SK-N-SH (cell line): ENCODE measurements around the gene PDXP. TPM values are rescaled to one million over a fixed set of nuclear protein-coding genes. Genes with fewer than 3 reads are reported as not detected.

Experiments
- CTCF ChIA-PET: fragments of 300-600, 350-600 bp; formaldehyde crosslinking; extraction: SDS; loops from one replicate; lab custom pipeline; 2021; lab: Yijun Ruan, JAX
- POLR2A ChIA-PET: fragments of 350-600 bp; sonication (Branson Sonifier 250); formaldehyde crosslinking; extraction: SDS; loops from one replicate; lab custom pipeline; 2020; ENCODE audit warnings: antibody characterized with exemption, inconsistent platforms; lab: Yijun Ruan, JAX
- DNase-seq: peaks from one replicate; pipeline ENCODE4 v3.0.0; 2012
- H2AFZ ChIP-seq: fragments of 200-600 bp; sonication (generic); 2 replicates; pipeline ENCODE4 v1.8.1; 2016; ENCODE audit warnings: antibody characterized with exemption, mild to moderate bottlenecking, low read depth
- H3F3A ChIP-seq: fragments of 200-600 bp; sonication (generic); replicated peaks from 2 replicates; pipeline ENCODE3; 2016; ENCODE audit warnings: antibody characterized with exemption, mild to moderate bottlenecking; ENCODE audit not compliant: insufficient read depth
- H3K27ac ChIP-seq, 2 experiments: fragments of 200-500 bp in 1 of 2; fragments of 200-600 bp in 1 of 2; sonication (Bioruptor generic) in 1 of 2; sonication (generic), shearing (Covaris generic) in 1 of 2; 2 replicates each; pipeline versions ENCODE4 v1.5.1 to v1.6.1; 2014 to 2016; ENCODE audit warnings: low read depth in 2 of 2, inconsistent platforms in 1 of 2, low read length in 1 of 2, mild to moderate bottlenecking in 1 of 2, mixed read lengths in 1 of 2
- H3K27me3 ChIP-seq: fragments of 200-600 bp; sonication (generic), shearing (Covaris generic); 2 replicates; pipeline ENCODE4 v1.6.1; 2016; ENCODE audit warnings: mixed run types; ENCODE audit not compliant: insufficient read depth
- H3K36me3 ChIP-seq, 2 experiments: fragments of 200-500 bp in 1 of 2; fragments of 200-600 bp in 1 of 2; sonication (Bioruptor generic) in 1 of 2; sonication (generic) in 1 of 2; replicated peaks in 1 of 2; 2 replicates each; pipeline versions ENCODE3 to v1.5.1; 2014 to 2016; ENCODE audit warnings: low read length in 1 of 2, mild to moderate bottlenecking in 1 of 2; ENCODE audit not compliant: insufficient read depth in 2 of 2, control insufficient read depth in 1 of 2
- H3K4me1 ChIP-seq, 2 experiments: fragments of 200-500 bp in 1 of 2; fragments of 200-600 bp in 1 of 2; sonication (Bioruptor generic) in 1 of 2; sonication (generic), shearing (Covaris generic) in 1 of 2; 2 replicates each; pipeline versions ENCODE4 v1.5.1 to v1.6.1; 2014 to 2016; ENCODE audit warnings: low read depth in 1 of 2, low read length in 1 of 2, mixed run types in 1 of 2; ENCODE audit not compliant: insufficient read depth in 2 of 2, control insufficient read depth in 1 of 2
- H3K4me2 ChIP-seq: fragments of 200-600 bp; sonication (generic), shearing (Covaris generic); 2 replicates; pipeline ENCODE4 v1.6.1; 2017; ENCODE audit warnings: mixed run types
- H3K4me3 ChIP-seq, 2 experiments: fragments of 200-500 bp in 1 of 2; fragments of 200-600 bp in 1 of 2; sonication (Bioruptor generic) in 1 of 2; sonication (generic), shearing (Covaris generic) in 1 of 2; 2 replicates each; pipeline versions ENCODE4 v1.5.1 to v1.8.1; 2014 to 2016; ENCODE audit warnings: low read depth in 2 of 2, inconsistent platforms in 1 of 2, low read length in 1 of 2, mild to moderate bottlenecking in 1 of 2, mixed read lengths in 1 of 2, moderate library complexity in 1 of 2
- H3K79me2 ChIP-seq: fragments of 200-600 bp; sonication (generic); 2 replicates; pipeline ENCODE4 v1.8.1; 2017; ENCODE audit warnings: mild to moderate bottlenecking; ENCODE audit not compliant: insufficient read depth
- H3K9ac ChIP-seq: fragments of 200-600 bp; sonication (generic); 2 replicates; pipeline ENCODE4 v1.6.1; 2017; ENCODE audit warnings: mixed run types
- H3K9me2 ChIP-seq: fragments of 200-600 bp; sonication (generic); 2 replicates; pipeline ENCODE4 v1.6.1; 2017; ENCODE audit warnings: mixed run types
- H3K9me3 ChIP-seq: fragments of 200-600 bp; sonication (generic); 2 replicates; pipeline ENCODE4 v1.6.1; 2017; ENCODE audit warnings: mixed run types, mild to moderate bottlenecking, moderate library complexity
- H4K20me1 ChIP-seq: fragments of 200-600 bp; sonication (generic); 2 replicates; pipeline ENCODE4 v1.6.1; 2017; ENCODE audit warnings: mild to moderate bottlenecking, mixed run types; ENCODE audit not compliant: insufficient read depth
- CTCF ChIP-seq: fragments of 200-600 bp; sonication (generic); IDR thresholded peaks from 2 replicates; pipeline ENCODE4 v1.6.1; 2017; ENCODE audit warnings: antibody characterized with exemption, mild to moderate bottlenecking, moderate library complexity
- ELF1 ChIP-seq: IDR thresholded peaks from 2 replicates; pipeline ENCODE4 v1.4.0; 2012
- FOXJ3 ChIP-seq: sonication (generic); formaldehyde crosslinking; IDR thresholded peaks from 2 replicates; pipeline ENCODE4 v1.5.1; 2020; ENCODE audit warnings: mild to moderate bottlenecking, missing genetic modification reagents
- GABPA ChIP-seq: IDR thresholded peaks from 2 replicates; pipeline ENCODE4 v1.4.0; 2012; ENCODE audit warnings: low read depth, mild to moderate bottlenecking
- MEF2A ChIP-seq: IDR thresholded peaks from 2 replicates; pipeline ENCODE4 v1.4.0; 2012; ENCODE audit warnings: low read depth, borderline replicate concordance
- MXI1 ChIP-seq: IDR thresholded peaks from 2 replicates; pipeline ENCODE4 v1.6.1; 2012; ENCODE audit warnings: mild to moderate bottlenecking, low read depth, low read length, improper control_type of control experiment
- NFIC ChIP-seq: IDR thresholded peaks from 2 replicates; pipeline ENCODE4 v1.4.0; 2012; ENCODE audit warnings: borderline replicate concordance
- RAD21 ChIP-seq: IDR thresholded peaks from 2 replicates; pipeline ENCODE4 v1.6.1; 2012; ENCODE audit warnings: mild to moderate bottlenecking, low read length
- REST ChIP-seq: IDR thresholded peaks from 2 replicates; pipeline ENCODE4 v1.6.1; 2012; ENCODE audit warnings: mild to moderate bottlenecking, low read depth, low read length, moderate library complexity
- RFX5 ChIP-seq: IDR thresholded peaks from 2 replicates; pipeline ENCODE4 v1.6.1; 2012; ENCODE audit warnings: mild to moderate bottlenecking, improper control_type of control experiment, low read length
- RXRA ChIP-seq: IDR thresholded peaks from 2 replicates; pipeline ENCODE4 v1.4.0; 2012; ENCODE audit warnings: low read depth, mild to moderate bottlenecking, borderline replicate concordance
- SIN3A ChIP-seq: IDR thresholded peaks from 2 replicates; pipeline ENCODE4 v1.6.1; 2012; ENCODE audit warnings: low read depth, mild to moderate bottlenecking, low read length, moderate library complexity, borderline replicate concordance
- SMC3 ChIP-seq: IDR thresholded peaks from 2 replicates; pipeline ENCODE4 v1.6.1; 2012; ENCODE audit warnings: low read depth, low read length, improper control_type of control experiment
- TAF1 ChIP-seq: IDR thresholded peaks from 2 replicates; pipeline ENCODE4 v1.6.1; 2012; ENCODE audit warnings: low read depth, mild to moderate bottlenecking, low read length, moderate library complexity, borderline replicate concordance
- TEAD4 ChIP-seq: IDR thresholded peaks from 2 replicates; pipeline ENCODE4 v1.4.0; 2012; ENCODE audit warnings: mild to moderate bottlenecking, borderline replicate concordance; ENCODE audit not compliant: insufficient read depth
- USF1 ChIP-seq: IDR thresholded peaks from 2 replicates; pipeline ENCODE4 v1.4.0; 2012; ENCODE audit warnings: low read depth, borderline replicate concordance
- USF2 ChIP-seq: fragments of 150-350 bp; IDR thresholded peaks from 2 replicates; pipeline ENCODE4 v1.6.1; 2017; ENCODE audit warnings: antibody characterized with exemption, low read length, low read depth, borderline replicate concordance
- WGBS: methylation state at CpG from one replicate; pipeline ENCODE4 v1.1.6; 2017; ENCODE audit warnings: low lambda C conversion rate; 5-methylcytosine and 5-hydroxymethylcytosine counted together
- polyA plus RNA-seq, 3 experiments: library from polyadenylated mRNA; depleted of rRNA; stranded (reverse); fragments of >200 nt; gene quantifications; 2 replicates each; pipeline ENCODE4 v1.2.3, GENCODE V29; 2012

PDXP gene
- polyA plus RNA-seq, 1 of the 3 experiments (the other 2 are of a cell fraction) = 22.5 TPM

DNA sequence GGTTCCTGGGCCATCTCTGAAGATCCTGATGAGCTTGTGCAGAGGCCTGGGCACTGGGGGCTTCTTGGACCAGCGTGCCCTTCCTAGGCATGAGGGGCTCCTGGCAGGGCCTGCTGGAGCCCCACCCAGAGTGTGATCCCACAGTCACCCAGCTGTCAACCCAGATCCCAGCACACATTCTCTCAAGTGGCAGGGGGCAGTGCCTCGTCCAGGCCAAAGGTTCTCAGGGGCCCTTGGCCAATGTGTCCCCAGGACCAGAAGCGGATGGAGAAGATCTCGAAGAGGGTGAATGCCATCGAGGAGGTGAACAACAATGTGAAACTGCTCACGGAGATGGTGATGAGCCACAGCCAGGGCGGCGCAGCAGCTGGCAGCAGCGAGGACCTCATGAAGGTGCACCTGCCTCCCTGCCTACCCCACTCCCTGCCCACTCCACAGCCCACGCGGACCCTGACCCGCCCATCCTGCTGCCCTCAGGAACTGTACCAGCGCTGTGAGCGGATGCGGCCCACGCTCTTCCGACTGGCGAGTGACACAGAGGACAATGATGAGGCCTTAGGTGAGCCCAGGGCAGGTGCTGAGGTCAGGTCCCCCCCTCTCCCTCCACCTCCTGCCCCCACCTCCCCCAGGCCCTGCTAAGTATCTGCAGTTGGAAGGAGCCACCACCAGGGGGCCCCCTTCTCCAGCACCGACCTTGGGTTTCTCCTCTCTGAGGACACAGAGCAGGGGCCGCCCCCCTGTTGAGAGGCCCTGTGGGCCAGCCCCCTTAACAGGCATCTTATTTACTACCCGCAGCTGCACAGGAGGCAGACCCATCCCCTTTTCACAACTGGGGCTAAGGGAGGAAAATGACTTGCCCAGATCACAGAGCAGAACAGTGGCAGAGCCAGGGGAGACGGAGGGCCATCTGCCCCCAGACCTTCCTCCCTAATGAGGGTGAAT lies 35.2 kb upstream of the PDXP start:
- H3K79me2 ChIP-seq = no peaks in the 10 kb centered on the region
- no peak overlapping the region for H3K4me3 ChIP-seq
- H3K4me1 ChIP-seq = peaks cover 0 to 4% of the 10 kb centered on the region in 2 experiments; a peak in 1 of 4 replicates
- H3K4me2 ChIP-seq = no peak overlapping the region
- no peaks in the 10 kb centered on the region for H4K20me1 ChIP-seq
- DNase-seq = peak; percentile 94
- no peaks in the 10 kb centered on the region for H3K9me3 ChIP-seq
- H3K9ac ChIP-seq = no peak overlapping the region
- peaks cover 11% of the 10 kb centered on the region for H3F3A ChIP-seq
- no peaks in the 10 kb centered on the region for H3K9me2 ChIP-seq
- TF ChIP-seq RFX5 (no peak), GABPA (no peak), USF1 (no peak), SMC3 (peak; percentile 52), RAD21 (peak; percentile 65), CTCF (peak; percentile 89), RXRA (no peak), NFIC (no peak), TEAD4 (no peak)
- ChIA-PET CTCF (interaction anchor here (0.7 to 34.3 kb wide), 13 partner anchors 9 to 140 kb away, joined by 3 to 898 read pairs (median 4); partner anchors contain the start of genes GGA1, LGALS1, NOL12 and PDXP), POLR2A (no interaction called here)
- peaks cover 5 to 37% of the 10 kb centered on the region in 2 experiments for H3K36me3 ChIP-seq
- H3K27ac ChIP-seq = peak overlapping the region in 1 of 2 experiments; percentile 56; a peak in 1 of 4 replicates
- H3K27me3 ChIP-seq = no peaks in the 10 kb centered on the region
- no peak overlapping the region for H2AFZ ChIP-seq
- WGBS = 41% methylated on average over 7 of the region's 22 CpGs

GRCh38 chr22:37624017-37624365 lies 34.5 kb upstream of the PDXP start:
- H3F3A ChIP-seq = peaks cover 11% of the 10 kb centered on the region
- H4K20me1 ChIP-seq = no peaks in the 10 kb centered on the region
- H3K9ac ChIP-seq = no peak overlapping the region
- no peak overlapping the region for H3K4me2 ChIP-seq
- peak overlapping the region in 1 of 2 experiments; percentile 56; a peak in 1 of 4 replicates for H3K27ac ChIP-seq
- H3K9me2 ChIP-seq = no peaks in the 10 kb centered on the region
- peaks cover 0 to 4% of the 10 kb centered on the region in 2 experiments; a peak in 1 of 4 replicates for H3K4me1 ChIP-seq
- CTCF ChIA-PET = interaction anchor here (0.7 to 34.3 kb wide), 10 partner anchors 8 to 139 kb away, joined by 3 to 898 read pairs (median 10); partner anchors contain the start of genes GGA1, LGALS1, NOL12 and PDXP
- POLR2A ChIA-PET = no interaction called here
- H3K36me3 ChIP-seq = peaks cover 5 to 35% of the 10 kb centered on the region in 2 experiments
- no peak for DNase-seq
- 96% methylated on average over 4 of the region's 6 CpGs for WGBS
- no peaks in the 10 kb centered on the region for H3K27me3 ChIP-seq
- H3K4me3 ChIP-seq = no peak overlapping the region
- no peak overlapping the region for H2AFZ ChIP-seq
- no peaks in the 10 kb centered on the region for H3K9me3 ChIP-seq
- no peaks in the 10 kb centered on the region for H3K79me2 ChIP-seq
- TF ChIP-seq MEF2A (no peak), GABPA (no peak), TEAD4 (no peak), MXI1 (no peak), SIN3A (no peak), SMC3 (no peak), TAF1 (no peak), USF2 (no peak), NFIC (no peak), FOXJ3 (CRISPR knock-in tag) (no peak), REST (no peak), ELF1 (no peak)
